ENCODE results near the gene PAGE1. TPM values are rescaled to one million over a fixed set of nuclear protein-coding genes. Genes with fewer than 3 reads are reported as not detected.
A peak's percentile ranks its signal among the peaks of the same experiment; 100 is the strongest.

PAGE1 gene
- polyA plus RNA-seq, 3 donors, result not detected

GRCh38 chrX:49656533-49656932, 39.3 kb downstream of the PAGE1 start:
- peak in 1 of 11 donors; percentile 2 for DNase-seq (ENCODE audit: extremely low read depth in 1 of 11, low read depth in 9 of 11, low spot score in 4 of 11)

GRCh38 chrX:49644991-49645637, 50.7 kb downstream of the PAGE1 start:
- no peak for DNase-seq (ENCODE audit: extremely low read depth in 1 of 11, low read depth in 9 of 11, low spot score in 4 of 11)

Other genes with a start within 250 kb of the PAGE1 start
- gene GAGE12C, start 163.8 kb downstream of the PAGE1 start, polyA plus RNA-seq (ENCODE audit: insufficient read length in 3 of 3), result not detected
- gene GAGE12D, start 154.3 kb downstream of the PAGE1 start, polyA plus RNA-seq (ENCODE audit: insufficient read length in 3 of 3), result not detected
- not detected for gene GAGE12E, start 144.7 kb downstream of the PAGE1 start, polyA plus RNA-seq (ENCODE audit: insufficient read length in 3 of 3)
- not detected for gene GAGE12F, start 135.1 kb downstream of the PAGE1 start, polyA plus RNA-seq (ENCODE audit: insufficient read length in 3 of 3)
- gene GAGE12G, start 125.6 kb downstream of the PAGE1 start, polyA plus RNA-seq (ENCODE audit: insufficient read length in 3 of 3), result not detected
- gene GAGE12H, start 116.0 kb downstream of the PAGE1 start, polyA plus RNA-seq (ENCODE audit: insufficient read length in 3 of 3), result not detected
- not detected for gene GAGE2A, start 106.5 kb downstream of the PAGE1 start, polyA plus RNA-seq (ENCODE audit: insufficient read length in 3 of 3)
- not detected for gene GAGE1, start 97.0 kb downstream of the PAGE1 start, polyA plus RNA-seq (ENCODE audit: insufficient read length in 3 of 3)
- 1 to 10 TPM in 1 of 3 donors, under 1 TPM in 2; 0.44 to 1.2 (median 0.93) TPM for gene PAGE4, start 133.3 kb upstream of the PAGE1 start, polyA plus RNA-seq (ENCODE audit: insufficient read length in 3 of 3)
- gene USP27X, start 183.5 kb upstream of the PAGE1 start, polyA plus RNA-seq (ENCODE audit: insufficient read length in 3 of 3), result 10 to 100 TPM; 11.8 to 12.5 (median 12.5) TPM
- gene CLCN5, start 226.6 kb upstream of the PAGE1 start, polyA plus RNA-seq (ENCODE audit: insufficient read length in 3 of 3), result 100 to 1,000 TPM in 1 of 3 donors, 10 to 100 TPM in 2; 70.6 to 111 (median 85.9) TPM

All from renal cortex interstitium (tissue), 11 donors.